ENCODE measurements around the gene ZNF140.

ZNF140 gene

DNA sequence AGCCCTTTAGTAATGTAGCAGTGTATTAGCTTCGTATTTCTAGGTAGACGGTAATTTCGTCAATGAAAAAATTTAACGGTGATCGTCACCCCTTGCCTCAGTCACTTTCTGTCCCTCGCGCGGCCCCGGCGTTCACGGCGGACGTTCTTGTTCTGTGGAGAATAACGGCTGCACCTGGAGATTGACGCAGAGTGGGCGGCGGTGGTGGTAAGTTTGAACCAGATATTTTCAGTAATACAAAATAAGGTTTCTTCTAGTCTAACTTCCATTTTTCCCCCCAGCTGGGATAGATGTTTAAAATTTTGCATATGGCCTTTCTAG is 50.0 kb downstream of the ZNF140 start:
- no peak for DNase-seq

DNA sequence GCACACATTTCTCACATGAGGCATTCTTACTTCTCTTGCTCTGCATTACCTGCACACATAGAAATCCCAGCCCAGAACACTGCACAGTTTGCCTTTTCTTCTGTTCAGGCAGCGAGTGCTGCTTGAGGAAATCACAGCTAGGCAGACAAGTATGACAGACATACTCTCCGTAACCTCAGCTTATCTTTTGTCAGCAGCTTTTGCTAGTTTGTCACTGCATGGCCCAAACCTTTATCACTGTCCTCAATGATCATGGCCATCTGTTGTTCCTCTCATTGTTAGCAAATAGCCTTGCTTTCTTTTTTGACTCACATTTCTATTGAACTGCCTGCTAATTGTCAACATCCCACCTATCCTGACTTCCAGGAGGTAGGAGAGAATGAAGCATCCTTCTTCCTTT is 55.0 kb downstream of the ZNF140 start:
- no peak for DNase-seq

DNA sequence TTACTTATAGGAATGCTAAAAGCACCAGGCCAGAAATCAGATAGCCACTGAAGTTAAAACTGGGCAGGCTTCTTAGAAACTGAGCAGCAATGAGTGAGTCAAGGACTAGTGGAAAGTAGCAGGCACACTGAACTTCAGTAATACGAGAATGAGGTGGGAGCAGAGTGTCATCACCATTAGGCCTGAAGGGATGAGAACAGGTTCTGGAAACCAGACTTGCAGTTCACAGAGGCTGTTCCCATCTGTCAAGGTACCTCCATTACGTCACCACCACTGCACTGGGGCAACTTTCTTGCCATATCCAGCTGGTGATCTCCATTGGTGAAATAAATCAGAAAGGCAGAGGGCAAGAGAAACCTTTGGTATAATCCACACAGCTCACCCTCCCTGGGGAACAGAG is 65.3 kb downstream of the ZNF140 start:
- no peak for DNase-seq

DNA sequence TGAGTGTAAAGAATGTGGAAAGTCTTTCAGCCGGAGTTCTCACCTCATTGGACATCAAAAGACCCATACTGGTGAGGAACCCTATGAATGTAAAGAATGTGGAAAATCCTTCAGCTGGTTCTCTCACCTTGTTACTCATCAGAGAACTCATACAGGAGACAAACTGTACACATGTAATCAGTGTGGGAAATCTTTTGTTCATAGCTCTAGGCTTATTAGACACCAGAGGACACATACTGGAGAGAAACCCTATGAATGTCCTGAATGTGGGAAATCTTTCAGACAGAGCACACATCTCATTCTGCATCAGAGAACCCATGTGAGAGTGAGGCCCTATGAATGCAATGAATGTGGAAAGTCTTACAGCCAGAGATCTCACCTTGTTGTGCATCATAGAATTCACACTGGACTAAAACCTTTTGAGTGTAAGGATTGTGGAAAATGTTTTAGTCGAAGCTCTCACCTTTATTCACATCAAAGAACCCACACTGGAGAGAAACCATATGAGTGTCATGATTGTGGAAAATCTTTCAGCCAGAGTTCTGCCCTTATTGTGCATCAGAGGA is 75.5 kb downstream of the ZNF140 start:
- no peak for DNase-seq

Measured in eye (tissue), 1 donor.